ENCODE measurements around the gene CACNA1I. TPM values are rescaled to one million over a fixed set of nuclear protein-coding genes. Genes with fewer than 3 reads are reported as not detected.

Gene CACNA1I
- total and polyA plus RNA-seq, 2 donors (not counting 1 experiment from before 2014, with no cell fraction given) = 0.07 to 0.25 TPM

- WGBS (ENCODE audit: insufficient coverage) = 96% methylated on average over 14 of the region's 14 CpGs
- peaks cover 10% of the 10 kb centered on the region for H3K4me1 Mint-ChIP-seq
- Histone ChIP-seq H3K4me1 (ENCODE audit: control insufficient read depth in 2 of 2, insufficient read depth in 2 of 2, low read length in 2 of 2) (peaks cover 7 to 8% of the 10 kb centered on the region in 2 donors), H3K4me3 (ENCODE audit: control extremely low read depth in 1 of 5, extremely low read depth in 1 of 5, insufficient read depth in 1 of 5, low read depth in 2 of 5, low read length in 4 of 5) (no peak overlapping the region), H3K9me3 (ENCODE audit: control extremely low read depth in 1 of 3, control insufficient read depth in 2 of 3, insufficient read depth in 1 of 3, low read length in 2 of 3) (peaks cover 0 to 6% (median 0%) of the 10 kb centered on the region in 3 donors), H3K36me3 (replicated peaks in 1 of 2; ENCODE audit: control extremely low read depth in 1 of 2, control insufficient read depth in 1 of 2, extremely low read depth in 1 of 2, insufficient read depth in 2 of 2, low read length in 1 of 2) (no peaks in the 10 kb centered on the region), H3K4me2 (replicated peaks; ENCODE audit: low read depth, low read length, poor library complexity, severe bottlenecking) (no peak overlapping the region), H3K27me3 (replicated peaks in 1 of 4; ENCODE audit: control extremely low read depth in 1 of 4, control insufficient read depth in 3 of 4, insufficient read depth in 4 of 4, low read length in 3 of 4) (peaks cover 0 to 6% (median 3%) of the 10 kb centered on the region in 4 experiments), H3K79me2 (ENCODE audit: control insufficient read depth, insufficient read depth, low read length) (no peaks in the 10 kb centered on the region), H3K9ac (ENCODE audit: low read length) (no peak overlapping the region), H4K20me1 (ENCODE audit: control insufficient read depth, insufficient read depth, low read length, poor library complexity, severe bottlenecking) (no peaks in the 10 kb centered on the region), H2AFZ (ENCODE audit: insufficient read depth, low read depth, low read length, poor library complexity, severe bottlenecking) (no peak overlapping the region), H3K27ac (ENCODE audit: low read length in 2 of 2) (no peak overlapping the region)
- ChIA-PET CTCF (interaction anchor here (0.7 to 1.6 kb wide), 3 partner anchors 21 to 450 kb away, joined by 3 to 9 read pairs (median 4); no protein-coding TSS in a partner anchor), POLR2A (no interaction called here)
- intact Hi-C loops (cut with micrococcal nuclease) = no loop called here
- H3K9me3 Mint-ChIP-seq (ENCODE audit: insufficient read depth) = no peaks in the 10 kb centered on the region
- TF ChIP-seq CTCF (IDR thresholded peaks at IDR 0.05) (no peak), EZH2 (IDR thresholded peaks at IDR 0.05; ENCODE audit: borderline replicate concordance, insufficient read depth, low read depth, low read length, poor library complexity, severe bottlenecking) (no peak)
- no peak overlapping the region for H3K4me3 Mint-ChIP-seq
- DNase-seq = no peak
- ATAC-seq (ENCODE audit: low read depth) = no peak
- peaks cover 23% of the 10 kb centered on the region for H3K27me3 Mint-ChIP-seq
- no peak overlapping the region for H3K27ac Mint-ChIP-seq
Measured at GRCh38 chr22:39574779-39575551, 4.4 kb downstream of the CACNA1I start.

GRCh38 chr22:39575552-39575825 is 4.9 kb downstream of the CACNA1I start:
- TF ChIP-seq EZH2 (IDR thresholded peaks at IDR 0.05; ENCODE audit: borderline replicate concordance, insufficient read depth, low read depth, low read length, poor library complexity, severe bottlenecking) (no peak), CTCF (IDR thresholded peaks at IDR 0.05) (no peak)
- no peak overlapping the region for H3K27ac ChIP-seq (ENCODE audit: low read length in 2 of 2)
- ChIA-PET POLR2A (no interaction called here), CTCF (interaction anchor here (0.7 to 1.6 kb wide), 3 partner anchors 22 to 449 kb away, joined by 3 to 9 read pairs (median 4); no protein-coding TSS in a partner anchor)
- intact Hi-C loops (cut with micrococcal nuclease) = no loop called here
- no peaks in the 10 kb centered on the region for H3K36me3 ChIP-seq (replicated peaks in 1 of 2; ENCODE audit: control extremely low read depth in 1 of 2, control insufficient read depth in 1 of 2, extremely low read depth in 1 of 2, insufficient read depth in 2 of 2, low read length in 1 of 2)
- 92% methylated on average over 2 of the region's 2 CpGs for WGBS (ENCODE audit: insufficient coverage)
- Mint-ChIP-seq H3K4me3 (no peak overlapping the region), H3K9me3 (ENCODE audit: insufficient read depth) (no peaks in the 10 kb centered on the region), H3K4me1 (peaks cover 10% of the 10 kb centered on the region), H3K27ac (no peak overlapping the region), H3K27me3 (peaks cover 27% of the 10 kb centered on the region)
- H4K20me1 ChIP-seq (ENCODE audit: control insufficient read depth, insufficient read depth, low read length, poor library complexity, severe bottlenecking) = no peaks in the 10 kb centered on the region
- no peak overlapping the region for H3K4me2 ChIP-seq (replicated peaks; ENCODE audit: low read depth, low read length, poor library complexity, severe bottlenecking)
- H3K79me2 ChIP-seq (ENCODE audit: control insufficient read depth, insufficient read depth, low read length) = no peaks in the 10 kb centered on the region
- H3K4me1 ChIP-seq (ENCODE audit: control insufficient read depth in 2 of 2, insufficient read depth in 2 of 2, low read length in 2 of 2) = peaks cover 7 to 8% of the 10 kb centered on the region in 2 donors
- no peak overlapping the region for H2AFZ ChIP-seq (ENCODE audit: insufficient read depth, low read depth, low read length, poor library complexity, severe bottlenecking)
- no peak overlapping the region for H3K9ac ChIP-seq (ENCODE audit: low read length)
- peaks cover 0 to 6% (median 0%) of the 10 kb centered on the region in 3 donors for H3K9me3 ChIP-seq (ENCODE audit: control extremely low read depth in 1 of 3, control insufficient read depth in 2 of 3, insufficient read depth in 1 of 3, low read length in 2 of 3)
- no peak for ATAC-seq (ENCODE audit: low read depth)
- H3K4me3 ChIP-seq (ENCODE audit: control extremely low read depth in 1 of 5, extremely low read depth in 1 of 5, insufficient read depth in 1 of 5, low read depth in 2 of 5, low read length in 4 of 5) = no peak overlapping the region
- no peak for DNase-seq
- H3K27me3 ChIP-seq (replicated peaks in 1 of 4; ENCODE audit: control extremely low read depth in 1 of 4, control insufficient read depth in 3 of 4, insufficient read depth in 4 of 4, low read length in 3 of 4) = peaks cover 0 to 7% (median 3%) of the 10 kb centered on the region in 4 experiments

Measured in B cell (primary cell).